GM18909 (cell line): ENCODE results near the gene OSER1.

ENCODE experiments used
- ATAC-seq: cut with Tn5 transposase; IDR thresholded peaks from one replicate; pipeline ENCODE4 v1.9.1; 2021; ENCODE audit warnings: mild to moderate bottlenecking; ENCODE audit not compliant: unreplicated experiment, poor library complexity

OSER1 gene

DNA sequence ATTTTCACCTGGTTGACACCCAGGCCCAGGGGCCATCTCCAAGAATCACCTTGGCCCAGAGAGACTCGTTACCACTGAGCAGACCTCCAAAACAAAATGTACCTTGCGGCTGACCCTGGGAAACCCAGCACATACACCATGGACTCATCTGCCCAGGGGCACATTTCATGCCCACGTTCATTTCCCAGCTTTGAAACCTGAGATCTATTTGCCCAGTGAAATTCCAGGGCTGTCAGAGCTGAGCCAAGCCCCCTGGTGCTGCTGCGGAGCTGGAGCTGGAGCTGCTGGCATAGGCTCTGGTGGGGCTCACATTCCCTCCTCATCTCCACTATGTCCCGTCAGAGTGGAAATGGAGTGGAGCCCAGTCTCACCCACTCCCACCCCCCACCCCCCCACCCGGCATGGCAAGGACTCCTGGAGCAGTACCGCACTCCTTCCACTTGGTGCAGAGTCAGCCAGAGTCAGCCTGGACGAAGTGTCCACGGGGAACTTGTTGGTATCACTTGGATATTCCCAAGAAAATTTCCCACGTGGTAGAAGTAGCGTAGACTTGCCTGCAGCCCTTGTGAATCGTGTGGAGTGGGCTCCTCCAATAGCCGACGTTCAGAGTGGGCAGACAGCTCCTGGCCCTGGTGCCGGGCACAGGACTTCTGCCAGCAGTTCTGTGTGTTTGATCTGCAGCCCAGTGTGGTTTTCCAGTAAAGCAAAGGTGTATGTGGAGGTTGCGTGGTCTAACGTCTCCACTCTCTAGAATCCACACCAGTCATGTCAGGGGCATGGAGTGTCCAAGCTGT is 18.1 kb upstream of the OSER1 start:
- ATAC-seq: no peak

DNA sequence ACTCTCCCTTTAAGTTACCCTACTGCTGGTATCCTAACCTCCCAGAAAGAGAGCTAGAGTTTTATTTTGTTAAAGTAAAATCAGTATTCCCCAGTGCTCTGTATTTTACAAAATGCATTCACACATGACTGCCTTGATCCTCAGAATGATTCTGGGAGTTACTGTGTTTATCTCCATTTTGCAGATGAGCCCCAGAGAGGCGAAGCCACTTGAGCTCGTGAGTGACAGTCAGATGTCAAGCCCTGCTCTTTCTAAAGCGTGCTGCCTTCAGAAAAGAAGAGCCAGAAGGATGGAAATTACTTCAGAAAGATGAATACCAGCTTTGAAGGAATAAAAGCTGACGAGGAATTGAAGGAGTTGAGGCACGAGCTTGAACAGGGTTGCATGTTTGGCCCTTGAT is 14.1 kb upstream of the OSER1 start:
- no peak for ATAC-seq

DNA sequence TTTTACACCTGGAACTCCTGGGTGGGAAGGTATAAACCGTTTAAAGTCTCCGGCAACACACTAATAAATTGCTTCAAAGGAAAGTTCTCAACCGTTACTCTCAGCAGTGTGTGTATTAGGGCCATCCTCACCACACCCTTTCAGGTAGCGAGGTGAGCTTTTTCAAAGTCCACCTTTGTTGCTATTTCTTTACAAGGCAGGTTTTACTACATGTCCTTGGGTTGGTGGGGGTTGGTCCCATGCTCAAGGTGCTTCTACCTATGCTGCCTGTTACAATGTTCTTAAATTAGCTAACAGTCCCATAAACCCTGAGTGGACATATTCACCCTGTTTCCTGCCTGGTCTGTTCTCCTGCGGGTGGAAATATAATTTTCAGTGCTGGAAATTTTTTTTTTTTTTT is 13.2 kb upstream of the OSER1 start:
- no peak for ATAC-seq

DNA sequence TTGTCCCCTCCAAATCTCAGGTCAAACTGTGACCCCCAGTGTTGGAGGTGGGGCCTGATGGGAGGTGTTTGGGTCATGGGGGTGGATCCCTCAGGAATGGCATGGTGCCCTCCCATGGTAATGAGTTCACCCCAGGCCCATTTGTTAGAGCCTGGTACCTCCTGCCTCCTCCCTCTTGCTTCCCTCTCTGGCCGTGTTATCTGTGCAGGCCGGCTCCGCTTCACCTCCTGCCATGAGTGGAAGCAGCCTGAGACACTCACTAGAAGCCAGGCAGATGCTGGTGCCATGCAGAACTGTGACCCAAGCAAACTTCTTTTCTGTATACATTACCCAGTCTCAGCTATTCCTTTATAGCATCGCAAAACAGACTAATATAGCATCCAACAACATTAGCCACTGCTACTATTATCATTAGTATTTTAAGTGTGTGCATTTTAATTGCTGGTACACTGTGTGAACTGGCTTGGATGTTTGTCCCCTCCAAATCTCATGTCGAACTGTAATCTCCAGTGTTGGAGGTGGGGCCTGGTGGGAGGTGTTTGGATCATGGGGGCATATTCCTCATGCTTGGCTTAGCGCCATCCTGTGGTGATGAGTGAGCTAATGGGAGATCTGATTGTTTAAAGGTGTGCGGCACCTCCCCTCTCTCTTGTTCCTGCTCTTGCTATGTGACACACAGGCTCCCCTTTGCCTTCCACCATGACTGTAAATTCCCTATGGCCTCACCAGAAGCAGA is 12.2 kb upstream of the OSER1 start:
- ATAC-seq: no peak

DNA sequence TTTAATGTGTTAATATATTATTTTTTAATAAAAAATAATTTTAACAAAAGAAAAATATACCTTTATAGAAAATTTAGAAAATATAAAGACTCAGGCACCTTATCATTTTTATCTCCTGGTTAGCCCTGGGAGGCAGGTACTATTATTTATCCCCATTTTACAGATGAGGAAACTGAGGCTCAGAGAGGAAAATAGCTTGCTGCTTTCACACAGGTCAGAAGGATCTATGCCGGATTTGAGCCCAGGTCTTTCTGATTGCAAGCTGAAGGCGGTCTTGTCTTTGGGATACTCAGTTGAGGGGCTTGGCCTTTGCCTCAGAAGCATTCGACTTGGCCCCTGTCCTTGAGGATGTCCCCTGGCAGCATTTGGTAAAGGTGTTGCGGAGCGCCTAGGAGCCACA is 11.5 kb upstream of the OSER1 start:
- no peak for ATAC-seq

DNA sequence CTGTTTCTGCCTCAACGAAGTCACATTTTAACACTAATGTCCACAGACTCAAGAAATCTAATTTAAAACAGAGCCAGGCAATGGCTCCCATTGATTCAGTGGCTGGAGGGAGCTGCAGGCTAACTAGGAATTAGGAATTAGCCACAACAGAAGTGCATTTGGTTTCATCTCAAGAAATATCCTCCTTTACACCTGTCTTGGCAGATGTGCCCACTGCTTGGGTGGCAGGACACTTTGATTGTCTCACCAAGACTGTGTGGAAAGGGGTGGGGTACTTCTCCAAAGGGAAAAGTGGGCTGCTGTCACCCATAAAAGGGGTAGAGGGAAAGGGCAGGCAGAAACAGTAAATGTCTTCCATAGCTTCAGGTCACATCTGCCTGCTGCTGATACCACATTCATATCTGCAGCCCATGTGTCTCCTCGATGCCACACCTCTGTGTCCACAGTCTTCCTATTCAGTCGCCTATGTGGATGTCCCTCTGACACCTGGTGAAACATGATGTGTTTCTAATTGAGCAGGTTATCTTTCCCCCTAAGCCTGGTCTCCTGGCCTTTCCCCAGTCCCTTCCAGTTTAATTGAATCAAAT is 10.9 kb upstream of the OSER1 start:
- no peak for ATAC-seq

DNA sequence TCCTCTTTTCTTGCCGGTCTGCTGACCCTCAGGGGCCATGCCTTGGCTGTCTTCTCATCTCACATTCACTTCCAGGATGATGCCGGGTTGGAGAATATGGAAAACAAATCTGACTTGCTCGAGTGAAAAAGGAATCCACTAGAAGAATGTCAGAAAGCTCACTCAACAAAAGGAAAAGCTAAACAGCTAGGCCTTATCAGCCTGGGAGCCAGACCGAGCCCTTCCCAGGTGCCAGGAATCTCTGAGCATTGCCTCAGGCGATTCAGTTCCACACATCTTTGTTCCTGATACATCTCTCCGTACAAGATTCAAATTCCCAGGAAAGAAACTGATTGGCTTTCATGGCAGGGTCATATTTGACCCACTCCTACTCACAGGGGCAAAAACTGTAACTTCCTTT is 9.2 kb upstream of the OSER1 start:
- no peak for ATAC-seq

DNA sequence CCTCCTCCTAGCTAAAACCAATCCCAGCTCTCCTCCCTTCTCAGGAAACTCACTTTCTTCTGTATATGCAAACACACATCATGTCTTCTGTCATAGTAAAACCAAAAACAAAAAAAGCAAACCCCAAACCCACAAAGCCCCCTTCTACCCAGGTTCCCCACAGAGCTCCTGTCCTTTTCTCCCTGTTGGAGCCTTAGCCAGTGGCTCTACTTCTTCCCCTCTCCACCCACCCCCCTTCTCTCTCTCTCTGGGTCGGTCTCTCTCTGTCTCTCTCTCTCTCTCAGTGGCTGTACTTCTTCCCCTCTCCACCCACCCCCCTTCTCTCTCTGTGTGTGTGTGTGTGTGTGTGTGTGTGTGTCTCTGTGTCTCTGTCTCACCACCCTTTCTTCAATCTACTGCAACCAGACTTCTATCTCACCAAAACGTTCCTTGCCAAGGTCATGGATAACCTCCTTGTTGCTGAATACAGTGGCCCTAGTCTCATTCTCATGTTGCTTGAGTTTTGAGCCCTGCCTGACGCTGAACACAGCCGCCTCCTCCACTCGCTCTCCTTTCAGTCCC is 8.7 kb upstream of the OSER1 start:
- ATAC-seq: no peak

DNA sequence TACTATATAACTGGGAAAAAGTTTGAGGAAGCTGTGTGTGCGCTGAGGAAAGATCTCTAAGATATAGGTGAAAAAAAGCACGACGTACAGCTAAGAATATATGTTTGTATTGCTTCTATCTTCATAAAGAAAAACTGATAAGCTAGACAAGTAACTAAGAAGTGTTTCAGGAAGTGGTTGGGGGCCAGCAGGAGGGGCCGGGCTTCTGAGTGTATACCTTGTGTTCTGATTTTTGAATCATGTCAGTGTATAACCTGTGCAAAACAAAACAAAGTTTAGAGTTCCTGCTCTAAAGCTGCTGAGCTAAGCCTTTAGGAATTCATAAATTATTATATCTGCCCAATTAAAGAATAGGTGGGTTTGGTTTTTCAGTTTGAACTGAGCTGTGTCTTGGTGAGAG is 7.9 kb upstream of the OSER1 start:
- ATAC-seq: no peak

DNA sequence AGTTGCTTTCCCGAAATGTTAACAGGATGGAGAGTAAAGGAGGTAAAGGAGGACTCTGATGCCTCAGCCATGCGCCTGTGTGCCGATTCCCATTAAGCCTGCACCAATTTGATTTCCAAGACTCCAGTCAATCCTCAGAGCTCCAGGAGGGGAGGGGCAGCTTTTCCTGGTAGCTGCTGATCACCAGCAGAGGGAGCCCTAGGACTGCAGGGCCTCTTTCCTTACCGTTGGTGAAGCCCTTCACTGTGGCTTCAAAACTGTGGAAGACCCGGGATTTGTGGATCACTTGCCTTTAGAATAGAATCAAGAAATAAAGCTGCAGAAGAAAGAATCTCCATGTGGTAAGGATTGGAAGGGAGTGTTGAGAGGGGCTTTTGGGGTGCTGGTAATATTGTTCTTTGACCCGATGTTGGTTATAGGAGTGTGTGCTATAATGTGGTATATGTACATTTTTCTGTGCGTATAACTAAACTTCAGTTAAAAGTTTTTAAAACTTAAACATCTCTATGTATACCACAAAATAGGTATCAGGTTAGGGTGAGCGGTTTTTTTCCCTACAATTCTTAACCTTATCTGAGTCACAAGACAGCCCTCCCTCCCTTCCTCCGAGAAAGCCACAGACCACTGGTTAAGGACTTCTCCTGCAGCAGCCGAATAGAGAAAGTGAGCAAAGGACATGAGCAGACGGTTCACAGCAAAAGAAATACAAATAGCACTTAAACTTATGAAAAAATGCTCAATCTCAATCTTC is 6.9 kb upstream of the OSER1 start:
- ATAC-seq: no peak

DNA sequence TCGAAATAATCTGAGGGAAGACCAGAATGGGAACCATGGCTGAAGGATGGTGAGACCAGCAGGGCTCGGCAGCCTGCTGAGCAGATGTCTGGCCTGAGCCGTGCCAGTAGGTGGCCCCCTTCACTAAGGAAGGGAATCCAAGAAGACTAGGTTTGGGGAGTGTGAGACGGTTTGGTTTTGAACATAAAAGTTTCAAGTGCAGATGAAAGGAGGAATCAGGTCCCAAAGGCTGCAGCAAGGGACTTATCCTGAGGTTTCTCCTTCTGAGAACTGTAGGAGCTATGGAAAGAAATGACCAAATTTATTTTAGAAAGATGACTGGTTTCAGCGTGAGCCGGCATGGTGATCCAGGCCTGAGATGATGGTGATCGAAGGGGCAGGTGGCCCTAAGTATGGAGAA is 4.6 kb upstream of the OSER1 start:
- no peak for ATAC-seq

DNA sequence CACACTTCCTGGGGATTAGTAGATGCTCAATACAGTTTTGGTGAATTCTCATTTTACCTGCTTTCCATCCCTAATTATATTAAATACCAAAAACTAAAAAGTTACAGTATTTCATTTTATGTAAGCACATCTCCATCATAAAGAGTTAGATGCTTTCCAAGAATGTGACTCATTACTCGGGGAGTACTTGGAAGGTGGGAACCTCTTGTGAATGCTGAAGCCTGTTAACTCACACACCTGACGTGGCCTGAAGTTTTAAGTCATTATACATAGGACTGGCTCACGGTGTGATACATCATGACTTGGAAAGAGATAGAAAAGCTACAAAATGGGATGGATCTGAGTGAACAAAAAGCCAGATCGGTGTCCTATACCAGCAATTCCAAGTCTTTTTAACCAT is 2.2 kb upstream of the OSER1 start:
- no peak for ATAC-seq

DNA sequence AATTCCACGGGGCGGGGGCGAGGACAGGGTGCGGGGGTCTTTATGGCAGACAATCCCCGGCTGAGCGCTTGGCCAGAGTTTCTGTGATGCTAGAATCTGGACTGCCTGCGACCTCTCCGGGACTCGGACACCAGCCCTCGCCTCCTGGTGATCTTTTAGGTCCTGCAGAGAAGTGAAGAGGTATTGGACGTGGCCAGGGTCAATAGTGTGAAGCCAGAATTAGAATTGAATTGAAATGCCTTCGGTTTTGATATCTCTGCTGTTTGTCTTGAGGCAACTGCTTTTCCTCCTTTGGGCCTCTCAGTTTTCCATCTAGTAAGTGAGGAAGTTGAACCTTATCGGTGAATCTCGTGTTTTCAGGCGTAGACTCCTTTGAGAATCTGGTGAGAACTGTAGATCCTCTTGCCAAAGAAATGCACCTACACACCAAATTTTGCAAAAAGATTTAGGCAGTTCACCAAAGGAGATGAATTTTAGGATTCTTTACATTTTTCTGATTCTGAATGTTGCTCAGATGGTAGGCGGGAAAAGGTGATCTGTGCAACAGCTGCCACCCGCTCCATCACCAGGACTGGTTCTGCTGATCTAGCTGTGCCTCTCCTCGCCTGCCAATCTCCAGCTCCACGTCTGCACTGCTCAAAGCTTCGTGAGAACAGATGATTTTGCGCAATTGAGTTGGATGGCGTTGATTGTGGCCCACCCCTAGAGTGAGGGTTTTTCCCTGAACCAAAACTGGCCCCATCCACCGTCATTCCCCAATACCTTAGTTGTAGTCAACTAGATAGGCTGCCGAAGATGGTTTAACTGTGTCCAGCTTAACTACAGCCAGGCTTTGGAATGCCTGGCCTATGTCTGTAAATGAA is 837 bp upstream of the OSER1 start:
- ATAC-seq: no peak

DNA sequence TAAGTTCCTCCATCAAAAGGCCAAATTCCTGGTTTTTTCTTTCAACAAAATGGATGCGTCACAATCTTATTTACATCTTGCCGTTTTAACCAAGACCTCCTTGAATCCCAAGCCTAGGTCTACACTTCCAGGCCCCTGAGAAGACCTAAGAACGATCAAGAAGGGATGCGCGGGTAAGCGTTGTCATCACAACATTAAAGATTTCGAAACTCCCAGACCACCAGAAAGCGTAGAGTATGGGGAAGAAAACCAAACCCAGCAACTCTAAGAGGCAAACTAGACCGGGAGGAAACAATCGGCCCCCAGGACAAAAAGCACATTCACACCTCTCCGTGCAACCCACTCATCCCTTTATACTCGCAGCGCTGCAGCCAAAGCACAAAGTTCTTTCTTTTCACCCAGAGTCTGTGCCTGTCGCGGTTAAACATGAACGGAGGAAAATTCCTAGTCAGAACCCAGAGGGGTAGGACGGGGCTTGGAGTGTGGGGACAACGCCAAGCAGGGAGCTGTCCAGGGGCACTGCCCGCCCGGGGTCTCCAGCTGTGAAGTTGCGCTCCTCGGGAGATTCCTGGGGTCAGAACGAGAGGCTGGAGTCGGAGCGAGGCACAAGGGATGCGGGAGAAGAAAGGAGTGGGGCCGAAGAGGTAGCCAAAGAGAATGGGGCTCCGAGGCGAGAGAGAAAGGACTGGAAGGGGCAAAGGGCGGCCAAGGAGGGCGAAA is 725 bp downstream of the OSER1 start:
- no peak for ATAC-seq

DNA sequence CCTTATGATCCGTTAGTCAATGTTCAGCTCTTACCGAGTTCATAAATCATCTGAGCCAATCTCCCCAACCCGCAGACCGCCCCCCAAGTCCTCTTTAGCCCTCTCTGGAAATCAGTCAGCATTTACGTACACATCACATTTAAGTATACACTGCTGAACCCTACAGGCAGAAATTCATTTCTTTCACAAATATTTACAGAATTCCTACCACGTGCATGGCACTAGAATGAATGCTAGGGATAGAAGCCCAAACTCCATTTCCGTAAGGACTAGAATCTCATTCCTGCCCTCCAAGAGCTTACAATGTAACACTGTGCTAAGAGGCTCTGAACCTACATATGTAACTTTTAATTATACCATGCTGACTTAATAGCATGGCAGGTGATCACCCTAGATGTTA is 1.8 kb downstream of the OSER1 start:
- ATAC-seq: no peak

DNA sequence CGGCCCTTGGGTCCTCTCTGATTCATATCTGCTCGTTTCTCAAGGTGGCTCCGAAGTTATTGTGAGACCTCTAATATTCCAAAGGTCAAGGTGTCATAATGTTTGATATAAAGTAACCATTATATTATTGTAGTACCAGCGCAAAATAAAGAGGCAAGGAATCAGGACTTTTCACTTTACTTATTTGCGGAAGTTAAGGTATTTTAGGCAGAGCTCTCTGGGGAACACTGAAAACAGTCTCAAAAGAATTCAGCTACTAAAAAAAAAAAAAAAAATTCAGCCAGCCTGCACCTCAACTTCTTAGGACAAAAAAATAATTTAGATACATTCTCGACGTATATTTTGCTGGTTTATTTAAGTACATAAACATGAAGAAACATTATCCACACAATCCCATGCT is 2.4 kb downstream of the OSER1 start:
- ATAC-seq: no peak

DNA sequence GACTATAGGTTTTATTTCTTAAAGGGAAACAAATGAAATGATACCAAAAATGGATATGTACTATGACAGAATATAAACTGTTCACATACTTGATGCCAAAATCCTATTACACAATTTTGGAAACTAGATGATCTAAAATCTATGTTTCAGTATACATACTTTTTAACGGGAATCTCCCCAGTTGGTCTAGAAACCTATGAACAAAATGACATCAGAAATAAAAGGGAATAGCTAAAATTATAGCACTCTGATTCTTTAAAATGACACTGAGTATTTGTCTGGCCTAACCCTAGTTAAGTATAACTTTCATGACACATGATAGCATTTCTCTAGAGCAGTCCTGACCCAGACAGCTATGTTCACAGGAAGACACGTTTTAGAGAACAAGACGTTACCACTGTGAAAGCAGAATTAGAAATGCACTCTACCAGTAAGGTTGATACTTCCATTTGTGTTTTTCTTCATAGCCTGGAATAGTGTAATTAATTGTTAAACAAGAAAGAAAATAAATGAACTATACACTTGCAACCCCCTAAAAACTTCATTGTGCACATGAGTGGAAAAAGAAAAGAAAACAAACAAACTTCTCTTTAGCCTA is 3.3 kb downstream of the OSER1 start:
- no peak for ATAC-seq

DNA sequence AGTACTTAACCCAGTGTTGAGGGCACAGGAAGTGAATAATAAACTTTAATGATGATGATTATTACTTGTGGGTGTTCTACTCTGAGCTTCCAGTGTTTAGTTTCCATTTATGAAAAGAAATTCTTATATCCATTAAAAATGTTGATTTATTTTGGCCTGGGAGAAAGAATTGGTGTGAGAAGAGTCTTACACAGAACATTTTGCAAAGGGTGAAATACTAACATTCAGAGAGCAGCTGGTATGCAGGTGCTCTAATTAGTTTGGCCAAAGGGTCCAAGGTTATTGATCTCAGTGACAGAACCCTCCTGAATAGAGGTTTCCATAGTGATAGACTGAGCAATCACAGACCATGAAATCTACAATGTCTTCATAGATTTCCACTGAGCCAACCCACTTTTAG is 4.4 kb downstream of the OSER1 start:
- no peak for ATAC-seq

DNA sequence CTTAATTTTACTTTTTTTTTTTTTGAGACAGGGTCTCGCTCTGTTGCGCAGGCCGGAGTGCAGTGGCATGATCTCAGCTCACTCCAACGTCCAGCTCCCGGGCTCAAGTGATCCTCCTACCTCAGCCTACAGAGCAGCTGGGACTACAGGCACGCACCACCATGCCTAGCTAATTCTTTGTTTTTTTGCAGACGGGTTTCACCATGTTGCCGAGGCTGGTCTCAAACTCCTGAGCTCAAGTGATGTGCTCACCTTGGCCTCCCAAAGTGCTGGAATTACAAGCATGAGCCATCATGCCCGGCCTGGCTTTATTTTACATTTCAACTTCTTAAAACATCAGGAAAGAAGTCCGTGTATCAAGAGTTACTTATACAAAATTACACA is 5.7 kb downstream of the OSER1 start:
- ATAC-seq: no peak
